HEK293 (cell line): ENCODE data around the gene ZNF652.
"Not testable (repeated sequence)": the region's sequence is repeated elsewhere in the genome, so short reads cannot be mapped to it uniquely, and the experiment has no call there.

ENCODE experiments used
- KLF9 ChIP-seq: fragments of 450-650 bp; formaldehyde crosslinking; IDR thresholded peaks from 2 replicates; pipeline ENCODE4 v1.5.1; 2016; ENCODE audit warnings: missing biosample characterization, missing genetic modification characterization, low read depth
- SALL2 ChIP-seq: fragments of 450-650 bp; formaldehyde crosslinking; IDR thresholded peaks from 2 replicates; pipeline ENCODE4 v1.5.0; 2017; ENCODE audit warnings: missing biosample characterization, mild to moderate bottlenecking, missing genetic modification characterization, borderline replicate concordance
- ZBTB1 ChIP-seq: fragments of 450-650 bp; formaldehyde crosslinking; IDR thresholded peaks from 2 replicates; pipeline ENCODE4 v1.5.1; 2016; ENCODE audit warnings: missing biosample characterization, missing genetic modification characterization
- ZBTB10 ChIP-seq: fragments of 450-650 bp; formaldehyde crosslinking; IDR thresholded peaks from 2 replicates; pipeline ENCODE4 v1.5.1; 2016; ENCODE audit warnings: missing biosample characterization, missing genetic modification characterization
- ZNF274 ChIP-seq, 2 experiments: fragments of 200-500 bp in 1 of 2; fragments of 450-650 bp in 1 of 2; sonication (Bioruptor generic) in 1 of 2; formaldehyde crosslinking in 1 of 2; IDR thresholded peaks; 2 replicates each; pipeline versions ENCODE4 v1.5.1 to v1.6.1; 2014 to 2016; ENCODE audit warnings: borderline replicate concordance in 1 of 2, inconsistent platforms in 1 of 2, low read length in 1 of 2, missing biosample characterization in 1 of 2, missing genetic modification characterization in 1 of 2
- ZNF449 ChIP-seq: fragments of 450-650 bp; formaldehyde crosslinking; IDR thresholded peaks from 2 replicates; pipeline ENCODE4 v1.5.1; 2017; ENCODE audit warnings: missing biosample characterization, mild to moderate bottlenecking, missing genetic modification characterization, moderate library complexity

GRCh38 chr17:49275981-49276380 lies 86.1 kb downstream of the ZNF652 start:
- not testable (repeated sequence) for TF ChIP-seq ZBTB1 (tag by site-specific recombination); ZNF274 (IDR thresholded peaks at IDR 0.05; ENCODE audit: low read length); ZNF274 (tag by site-specific recombination; IDR thresholded peaks at IDR 0.05; ENCODE audit: borderline replicate concordance); KLF9 (tag by site-specific recombination); SALL2 (tag by site-specific recombination); ZNF449; ZBTB10
